Colonic mucosa (tissue), 4 donors: Measurements from ENCODE around the gene LRRC72. TPM values are rescaled to one million over a fixed set of nuclear protein-coding genes. Genes with fewer than 3 reads are reported as not detected.
"Not testable (repeated sequence)": the region's sequence is repeated elsewhere in the genome, so short reads cannot be mapped to it uniquely, and the experiment has no call there.

Experiments used
- DNase-seq: peaks from one replicate; pipeline ENCODE4 v3.0.0-alpha.2; 2020
- H3K27ac ChIP-seq: fragments of 200-600 bp; one replicate; pipeline ENCODE4 v1.8.0; 2021
- H3K27me3 ChIP-seq: fragments of 200-600 bp; one replicate; pipeline ENCODE4 v1.8.0; 2021
- H3K36me3 ChIP-seq: fragments of 200-600 bp; one replicate; pipeline ENCODE4 v1.8.0; 2021
- H3K4me1 ChIP-seq: fragments of 200-600 bp; one replicate; pipeline ENCODE4 v1.8.0; 2021; ENCODE audit warnings: mild to moderate bottlenecking
- H3K4me3 ChIP-seq: fragments of 200-600 bp; one replicate; pipeline ENCODE4 v1.8.0; 2021
- H3K9ac ChIP-seq, 2 donors: one replicate each; pipeline ENCODE4 v1.7.0; 2013; ENCODE audit warnings: control low read depth in 2 of 2, low read depth in 2 of 2, low read length in 2 of 2
- H3K9me3 ChIP-seq: fragments of 200-600 bp; one replicate; pipeline ENCODE4 v1.8.0; 2021
- CTCF ChIP-seq: fragments of 200-600 bp; IDR thresholded peaks from one replicate; pipeline ENCODE4 v1.8.0; 2022; ENCODE audit warnings: antibody characterized with exemption, mild to moderate bottlenecking
- intact Hi-C: fragments of 100-400 bp; cut with DNase I; formaldehyde crosslinking; loops from one replicate; pipeline ENCODE4 v1.14.1; 2022
- total RNA-seq, 2 donors: library from RNA; stranded (reverse); fragmentation: NEBNext Ultra II Directional in 1 of 2; extraction: Animal tissue kit (Norgen Biotek cat#: 25700) in 1 of 2; gene quantifications; one replicate each; pipeline ENCODE4 v1.2.1, GENCODE V29; 2021
- donor health status: healthy.
- donor health status: DM: no; HTN: no; CAD: no.
- donor health status: DM: no; HTN: no; CAD: no.

The LRRC72 gene
- total RNA-seq, 2 donors from 2014 or later, result not detected

GRCh38 chr7:16587790-16588189 lies 61.2 kb downstream of the LRRC72 start:
- DNase-seq, result no peak
- intact Hi-C loops, result no loop called here
- Histone ChIP-seq H3K27me3 (no peaks in the 10 kb centered on the region), H3K27ac (no peak overlapping the region), H3K9ac (no peak overlapping the region), H3K4me1 (no peaks in the 10 kb centered on the region), H3K9me3 (no peaks in the 10 kb centered on the region), H3K36me3 (no peaks in the 10 kb centered on the region), H3K4me3 (no peak overlapping the region)
- no peak for TF ChIP-seq CTCF

GRCh38 chr7:16589881-16590280 lies 63.3 kb downstream of the LRRC72 start:
- no peak overlapping the region for H3K4me3 ChIP-seq
- intact Hi-C loops, result no loop called here
- H3K9me3 ChIP-seq, result no peaks in the 10 kb centered on the region
- H3K36me3 ChIP-seq, result no peaks in the 10 kb centered on the region
- no peak for DNase-seq
- no peak overlapping the region for H3K27ac ChIP-seq
- no peak for TF ChIP-seq CTCF
- no peaks in the 10 kb centered on the region for H3K4me1 ChIP-seq
- H3K9ac ChIP-seq, result no peak overlapping the region
- H3K27me3 ChIP-seq, result no peaks in the 10 kb centered on the region

GRCh38 chr7:16590424-16590823 lies 63.8 kb downstream of the LRRC72 start:
- no peak overlapping the region for H3K9ac ChIP-seq
- no peak overlapping the region for H3K4me3 ChIP-seq
- TF ChIP-seq CTCF, result no peak
- DNase-seq, result no peak
- no peak overlapping the region for H3K27ac ChIP-seq
- no peaks in the 10 kb centered on the region for H3K36me3 ChIP-seq
- H3K9me3 ChIP-seq, result no peaks in the 10 kb centered on the region
- intact Hi-C loops, result no loop called here
- H3K4me1 ChIP-seq, result no peaks in the 10 kb centered on the region
- H3K27me3 ChIP-seq, result no peaks in the 10 kb centered on the region

GRCh38 chr7:16592395-16592794 lies 65.8 kb downstream of the LRRC72 start:
- intact Hi-C loops, result no loop called here

GRCh38 chr7:16594061-16594460 lies 67.4 kb downstream of the LRRC72 start:
- intact Hi-C loops, result no loop called here
- no peaks in the 10 kb centered on the region for H3K27me3 ChIP-seq
- no peak for TF ChIP-seq CTCF
- no peak for DNase-seq
- no peaks in the 10 kb centered on the region for H3K9me3 ChIP-seq
- no peak overlapping the region for H3K27ac ChIP-seq
- no peak overlapping the region for H3K4me3 ChIP-seq
- no peaks in the 10 kb centered on the region for H3K36me3 ChIP-seq
- H3K4me1 ChIP-seq, result no peaks in the 10 kb centered on the region
- H3K9ac ChIP-seq, result no peak overlapping the region

More at GRCh38 chr7:16592395-16592794, 65.8 kb downstream of the LRRC72 start:
- no peak for DNase-seq
- Histone ChIP-seq H3K9ac (no peak overlapping the region), H3K4me1 (no peaks in the 10 kb centered on the region), H3K27me3 (no peaks in the 10 kb centered on the region), H3K4me3 (no peak overlapping the region), H3K9me3 (no peaks in the 10 kb centered on the region), H3K36me3 (no peaks in the 10 kb centered on the region), H3K27ac (no peak overlapping the region)
- TF ChIP-seq CTCF, result no peak

GRCh38 chr7:16594676-16595075 lies 68.1 kb downstream of the LRRC72 start:
- no peaks in the 10 kb centered on the region for H3K4me1 ChIP-seq

GRCh38 chr7:16595596-16595995 lies 69.0 kb downstream of the LRRC72 start:
- H3K4me3 ChIP-seq, H3K27ac ChIP-seq, DNase-seq, intact Hi-C loops, H3K9ac ChIP-seq, H3K4me1 ChIP-seq, H3K9me3 ChIP-seq, H3K27me3 ChIP-seq, H3K36me3 ChIP-seq: not testable (repeated sequence)

More at GRCh38 chr7:16594676-16595075, 68.1 kb downstream of the LRRC72 start:
- no peaks in the 10 kb centered on the region for H3K36me3 ChIP-seq
- TF ChIP-seq CTCF, result no peak
- no peak for DNase-seq
- intact Hi-C loops, result no loop called here
- H3K27ac ChIP-seq, result no peak overlapping the region
- no peak overlapping the region for H3K4me3 ChIP-seq
- no peak overlapping the region for H3K9ac ChIP-seq
- no peaks in the 10 kb centered on the region for H3K9me3 ChIP-seq
- no peaks in the 10 kb centered on the region for H3K27me3 ChIP-seq
